HEK293 (cell line): ENCODE results near the gene FAM219B.

Source experiments
- CTCF ChIA-PET: fragments of 350-600 bp; formaldehyde crosslinking; extraction: SDS; loops from one replicate; lab custom pipeline; 2021; ENCODE audit warnings: antibody characterized with exemption; lab: Yijun Ruan, JAX
- POLR2A ChIA-PET: fragments of 300-600 bp; formaldehyde crosslinking; extraction: SDS; loops from one replicate; lab custom pipeline; 2020; ENCODE audit warnings: antibody characterized with exemption, inconsistent platforms; lab: Yijun Ruan, JAX
- H3K27ac ChIP-seq: fragments of 200-500 bp; sonication (Bioruptor generic); 2 replicates; pipeline ENCODE4 v1.5.1; 2014; ENCODE audit warnings: low read depth, low read length, control low read depth, inconsistent platforms; ENCODE audit errors: extremely low read depth
- H3K36me3 ChIP-seq, 2 experiments: fragments of 200-500 bp in 1 of 2; sonication (Bioruptor generic) in 1 of 2; 1 replicate in 1 of 2; 2 replicates in 1 of 2; pipeline ENCODE4 v1.5.1; 2014 to 2017; ENCODE audit warnings: inconsistent platforms in 2 of 2, low read length in 2 of 2; ENCODE audit not compliant: control insufficient read depth in 2 of 2, insufficient read depth in 1 of 2
- H3K4me1 ChIP-seq: fragments of 200-500 bp; sonication (Bioruptor generic); 2 replicates; pipeline ENCODE4 v1.5.1; 2014; ENCODE audit warnings: mild to moderate bottlenecking, low read length, inconsistent platforms; ENCODE audit not compliant: control insufficient read depth, insufficient read depth
- H3K4me3 ChIP-seq: 2 replicates; pipeline ENCODE4 v1.5.1; 2011; ENCODE audit warnings: low read depth, mild to moderate bottlenecking, control low read depth, low read length, moderate library complexity
- H3K9me3 ChIP-seq: fragments of 200-500 bp; sonication (Bioruptor generic); 2 replicates; pipeline ENCODE4 v1.5.1; 2014; ENCODE audit warnings: low read depth, low read length, inconsistent platforms; ENCODE audit not compliant: control insufficient read depth, insufficient read depth
- GLIS1 ChIP-seq: fragments of 450-650 bp; formaldehyde crosslinking; IDR thresholded peaks from 2 replicates; pipeline ENCODE4 v1.5.1; 2016; ENCODE audit warnings: missing biosample characterization, missing genetic modification characterization
- GLIS2 ChIP-seq: fragments of 450-650 bp; formaldehyde crosslinking; IDR thresholded peaks from 2 replicates; pipeline ENCODE4 v1.5.1; 2016; ENCODE audit warnings: missing biosample characterization, missing genetic modification characterization
- KLF8 ChIP-seq: fragments of 450-650 bp; formaldehyde crosslinking; IDR thresholded peaks from 2 replicates; pipeline ENCODE4 v1.5.1; 2016; ENCODE audit warnings: missing biosample characterization, missing genetic modification characterization
- MEIS1 ChIP-seq: sonication (generic); formaldehyde crosslinking; IDR thresholded peaks from 2 replicates; pipeline ENCODE4 v1.8.1; 2022; ENCODE audit warnings: missing genetic modification reagents, mild to moderate bottlenecking, borderline replicate concordance
- PRDM1 ChIP-seq: fragments of 450-650 bp; formaldehyde crosslinking; IDR thresholded peaks from 2 replicates; pipeline ENCODE4; 2016; ENCODE audit warnings: missing biosample characterization, missing genetic modification characterization
- SCRT1 ChIP-seq: fragments of 450-650 bp; formaldehyde crosslinking; IDR thresholded peaks from 2 replicates; pipeline ENCODE4 v1.5.1; 2016; ENCODE audit warnings: missing biosample characterization, missing genetic modification characterization, borderline replicate concordance
- SCRT2 ChIP-seq: fragments of 450-650 bp; formaldehyde crosslinking; IDR thresholded peaks from 2 replicates; pipeline ENCODE4 v1.5.1; 2016; ENCODE audit warnings: missing biosample characterization, missing genetic modification characterization
- SP7 ChIP-seq: fragments of 450-650 bp; formaldehyde crosslinking; IDR thresholded peaks from 2 replicates; pipeline ENCODE4 v1.5.1; 2016; ENCODE audit warnings: missing biosample characterization, missing genetic modification characterization
- TRIM28 ChIP-seq: IDR thresholded peaks from 2 replicates; pipeline ENCODE4 v1.6.1; 2011; ENCODE audit warnings: low read length, control low read depth, borderline replicate concordance
- WT1 ChIP-seq: fragments of 450-650 bp; formaldehyde crosslinking; IDR thresholded peaks from 2 replicates; pipeline ENCODE4 v1.5.1; 2016; ENCODE audit warnings: missing biosample characterization, missing genetic modification characterization
- YY2 ChIP-seq: fragments of 450-650 bp; formaldehyde crosslinking; IDR thresholded peaks from 2 replicates; pipeline ENCODE4 v1.5.1; 2016; ENCODE audit warnings: missing biosample characterization, missing genetic modification characterization
- ZFP37 ChIP-seq: fragments of 450-650 bp; formaldehyde crosslinking; IDR thresholded peaks from 2 replicates; pipeline ENCODE4 v1.5.1; 2016; ENCODE audit warnings: missing biosample characterization, missing genetic modification characterization
- ZIC2 ChIP-seq: fragments of 450-650 bp; formaldehyde crosslinking; IDR thresholded peaks from 2 replicates; pipeline ENCODE4 v1.5.1; 2016; ENCODE audit warnings: missing biosample characterization, missing genetic modification characterization
- ZNF169 ChIP-seq: fragments of 450-650 bp; formaldehyde crosslinking; IDR thresholded peaks from 2 replicates; pipeline ENCODE4 v1.5.1; 2016; ENCODE audit warnings: missing biosample characterization, missing genetic modification characterization
- ZNF184 ChIP-seq: fragments of 450-650 bp; IDR thresholded peaks from 2 replicates; pipeline ENCODE4 v1.5.1; 2018; ENCODE audit warnings: missing biosample characterization, mild to moderate bottlenecking, missing genetic modification characterization
- ZNF2 ChIP-seq: fragments of 450-650 bp; formaldehyde crosslinking; IDR thresholded peaks from 2 replicates; pipeline ENCODE4 v1.5.1; 2016; ENCODE audit warnings: missing biosample characterization, missing genetic modification characterization
- ZNF211 ChIP-seq: fragments of 450-650 bp; formaldehyde crosslinking; IDR thresholded peaks from 2 replicates; pipeline ENCODE4 v1.5.1; 2016; ENCODE audit warnings: low read depth, missing biosample characterization, missing genetic modification characterization
- ZNF23 ChIP-seq: fragments of 450-650 bp; formaldehyde crosslinking; IDR thresholded peaks from 2 replicates; pipeline ENCODE4 v1.5.1; 2016; ENCODE audit warnings: missing biosample characterization, missing genetic modification characterization, borderline replicate concordance
- ZNF335 ChIP-seq: fragments of 450-650 bp; formaldehyde crosslinking; conservative IDR thresholded peaks from 2 replicates; pipeline ENCODE4 v1.5.1; 2016; ENCODE audit warnings: missing biosample characterization, missing genetic modification characterization
- ZNF354C ChIP-seq: fragments of 450-650 bp; formaldehyde crosslinking; IDR thresholded peaks from 2 replicates; pipeline ENCODE4 v1.5.1; 2016; ENCODE audit warnings: missing biosample characterization, missing genetic modification characterization, low read depth, borderline replicate concordance
- ZNF391 ChIP-seq: fragments of 450-650 bp; formaldehyde crosslinking; IDR thresholded peaks from 2 replicates; pipeline ENCODE4 v1.5.1; 2016; ENCODE audit warnings: low read depth, missing biosample characterization, missing genetic modification characterization, borderline replicate concordance
- ZNF394 ChIP-seq: fragments of 450-650 bp; formaldehyde crosslinking; IDR thresholded peaks from 2 replicates; pipeline ENCODE4 v1.5.1; 2016; ENCODE audit warnings: missing biosample characterization, missing genetic modification characterization, mild to moderate bottlenecking, moderate library complexity, borderline replicate concordance
- ZNF423 ChIP-seq: fragments of 450-650 bp; formaldehyde crosslinking; IDR thresholded peaks from 2 replicates; pipeline ENCODE4 v1.5.1; 2016; ENCODE audit warnings: missing biosample characterization, missing genetic modification characterization
- ZNF585B ChIP-seq: fragments of 450-650 bp; formaldehyde crosslinking; IDR thresholded peaks from 2 replicates; pipeline ENCODE4 v1.5.1; 2016; ENCODE audit warnings: missing biosample characterization, missing genetic modification characterization
- ZNF692 ChIP-seq: fragments of 450-650 bp; formaldehyde crosslinking; IDR thresholded peaks from 2 replicates; pipeline ENCODE4 v1.5.1; 2016; ENCODE audit warnings: missing biosample characterization, missing genetic modification characterization
- ZNF701 ChIP-seq: fragments of 450-650 bp; formaldehyde crosslinking; IDR thresholded peaks from 2 replicates; pipeline ENCODE4 v1.5.1; 2016; ENCODE audit warnings: missing biosample characterization, missing genetic modification characterization
- ZNF792 ChIP-seq: fragments of 450-650 bp; formaldehyde crosslinking; IDR thresholded peaks from 2 replicates; pipeline ENCODE4 v1.5.1; 2016; ENCODE audit warnings: missing biosample characterization, missing genetic modification characterization
- ZSCAN5A ChIP-seq: fragments of 450-650 bp; formaldehyde crosslinking; IDR thresholded peaks from 2 replicates; pipeline ENCODE4 v1.5.1; 2016; ENCODE audit warnings: missing biosample characterization, missing genetic modification characterization
- ZXDB ChIP-seq: fragments of 450-650 bp; formaldehyde crosslinking; IDR thresholded peaks from 2 replicates; pipeline ENCODE4 v1.5.1; 2016; ENCODE audit warnings: missing biosample characterization, missing genetic modification characterization

Gene FAM219B

DNA sequence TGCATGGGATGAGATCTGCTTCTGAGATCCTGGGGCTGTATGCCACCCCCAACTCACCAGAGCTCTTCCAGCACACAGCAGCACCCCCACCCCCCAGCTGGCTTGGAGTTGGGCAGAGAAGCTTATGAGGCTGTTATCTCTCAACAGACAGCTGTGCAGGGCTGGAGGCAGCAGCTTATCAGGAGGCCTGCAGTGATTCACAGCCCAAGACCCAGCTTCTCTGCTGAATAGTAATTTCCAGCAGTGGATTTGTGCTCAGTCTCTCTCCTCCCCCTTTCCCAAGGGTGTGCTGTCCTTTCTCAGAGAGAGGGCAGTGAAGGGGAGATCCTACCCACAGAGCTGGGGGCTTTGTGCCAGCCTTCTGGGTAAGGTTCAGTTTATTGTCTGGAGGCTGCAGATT lies 47.9 kb upstream of the FAM219B start (continued):
- TF ChIP-seq ZNF354C (no peak), ZNF585B (no peak), ZNF394 (tag by site-specific recombination) (peak; percentile 18; the same call in 1 of the 2 replicates), ZNF169 (tag by site-specific recombination) (no peak), ZNF701 (no peak), PRDM1 (peak; percentile 58), ZIC2 (peak; percentile 94), MEIS1 (CRISPR knock-in tag) (no peak), TRIM28 (no peak), ZNF792 (no peak), ZFP37 (no peak), ZSCAN5A (tag by site-specific recombination) (no peak), WT1 (tag by site-specific recombination) (no peak)
- TF ChIP-seq, all 188 proteins: peak for 10

GRCh38 chr15:74951006-74951405 lies 44.4 kb upstream of the FAM219B start:
- H3K4me1 ChIP-seq: peaks cover 4% of the 10 kb centered on the region; the same call in 1 of the 2 replicates
- H3K9me3 ChIP-seq: no peaks in the 10 kb centered on the region
- H3K4me3 ChIP-seq: no peak overlapping the region
- TF ChIP-seq SCRT1 (tag by site-specific recombination) (peak; percentile 91), GLIS2 (tag by site-specific recombination) (0 out of 2 replicates have a peak, but pooled peaks have one; percentile 1), ZXDB (tag by site-specific recombination) (no peak), ZNF423 (tag by site-specific recombination) (0 out of 2 replicates have a peak, but pooled peaks have one; percentile 13), SCRT2 (tag by site-specific recombination) (peak; percentile 79), ZNF335 (tag by site-specific recombination) (no peak)
- TF ChIP-seq, all 188 proteins: peak for 4
- no peak overlapping the region for H3K27ac ChIP-seq
- ChIA-PET CTCF (interaction anchor here (0.5 to 13.3 kb wide), 45 partner anchors 9 to 1197 kb away, joined by 3 to 223 read pairs (median 5); partner anchors contain the start of genes COX5A, CPLX3, CSK and FAM219B), POLR2A (interaction anchor here (0.5 to 3.0 kb wide), 5 partner anchors 13 to 180 kb away, joined by 3 to 13 read pairs (median 5); partner anchors contain the start of genes COX5A, CSK and PPCDC)
- H3K36me3 ChIP-seq: no peaks in the 10 kb centered on the region

DNA sequence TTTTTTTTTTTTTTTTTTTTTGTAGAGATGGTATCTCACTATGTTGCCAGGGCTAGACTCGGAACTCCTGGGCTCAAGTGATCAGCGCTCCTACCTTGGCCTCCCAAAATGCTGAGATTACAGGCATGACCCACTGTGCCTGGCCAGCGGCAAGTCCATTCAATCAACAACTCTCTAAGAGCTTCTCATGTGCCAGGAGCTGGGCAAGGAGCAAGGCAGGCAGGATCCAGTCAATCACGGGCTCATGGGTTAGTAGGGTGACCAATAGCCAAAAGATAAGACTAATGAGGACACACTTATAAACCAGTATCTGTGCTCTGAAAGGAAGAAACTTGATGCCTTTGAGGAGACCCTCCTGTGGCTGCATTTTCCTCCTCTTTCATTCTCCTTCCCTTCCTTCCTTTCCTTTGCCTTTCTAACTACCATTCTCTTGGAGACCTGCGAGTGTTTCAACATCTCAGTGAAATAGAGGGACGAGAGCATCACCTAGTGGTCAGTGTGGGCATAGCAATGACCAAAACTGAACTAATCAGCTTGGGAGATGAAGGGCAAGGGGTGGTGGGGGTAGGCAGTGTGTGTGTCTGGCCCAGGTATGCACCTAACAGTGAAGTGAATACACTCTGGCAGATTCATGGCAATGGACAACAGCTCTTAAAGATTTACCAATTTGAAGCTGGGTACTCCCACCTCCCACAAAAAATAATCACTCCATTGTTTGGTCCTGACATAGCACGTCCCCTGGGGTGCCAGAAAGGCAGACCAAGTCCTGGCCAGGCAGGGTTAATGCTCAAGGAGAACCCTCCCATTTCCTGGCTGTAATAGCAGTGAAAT lies 43.6 kb upstream of the FAM219B start:
- ChIA-PET POLR2A (interaction anchor here (0.5 to 3.0 kb wide), 6 partner anchors 12 to 179 kb away, joined by 3 to 13 read pairs (median 5); partner anchors contain the start of genes COX5A, CSK and PPCDC), CTCF (interaction anchor here (0.5 to 13.3 kb wide), 55 partner anchors 9 to 1197 kb away, joined by 3 to 223 read pairs (median 5); partner anchors contain the start of genes COX5A, CPLX3, CSK and FAM219B)
- peaks cover 4% of the 10 kb centered on the region; the same call in 1 of the 2 replicates for H3K4me1 ChIP-seq
- H3K4me3 ChIP-seq: no peak overlapping the region
- H3K36me3 ChIP-seq: no peaks in the 10 kb centered on the region
- no peaks in the 10 kb centered on the region for H3K9me3 ChIP-seq
- H3K27ac ChIP-seq: no peak overlapping the region
- TF ChIP-seq ZNF391 (tag by site-specific recombination): peak; percentile 37; the same call in 1 of the 2 replicates
- TF ChIP-seq GLIS1 (tag by site-specific recombination): peak; percentile 45; the same call in 1 of the 2 replicates
- no peak for TF ChIP-seq ZNF211 (tag by site-specific recombination)
- peak; percentile 62; the same call in 1 of the 2 replicates for TF ChIP-seq ZNF692 (tag by site-specific recombination)
- no peak for TF ChIP-seq ZNF23 (tag by site-specific recombination)
- TF ChIP-seq ZNF2 (tag by site-specific recombination): 0 out of 2 replicates have a peak, but pooled peaks have one; percentile 64
- 0 out of 2 replicates have a peak, but pooled peaks have one; percentile 8 for TF ChIP-seq GLIS2 (tag by site-specific recombination)
- TF ChIP-seq YY2 (tag by site-specific recombination): no peak
- TF ChIP-seq ZNF335 (tag by site-specific recombination): 0 out of 2 replicates have a peak, but pooled peaks have one; percentile 24
- TF ChIP-seq SP7 (tag by site-specific recombination): peak; percentile 32; the same call in 1 of the 2 replicates
- no peak for TF ChIP-seq ZNF184 (tag by site-specific recombination)
- no peak for TF ChIP-seq KLF8 (tag by site-specific recombination)
